LNCaP clone FGC (cell line): ENCODE measurements around the gene ADGRA1.
"Not testable (repeated sequence)": the region's sequence is repeated elsewhere in the genome, so short reads cannot be mapped to it uniquely, and the experiment has no call there.

Experiments
- DNase-seq: peaks from one replicate; pipeline ENCODE4 v3.0.0-alpha.2; 2011; ENCODE audit warnings: low read depth
- H3K4me3 ChIP-seq: 2 replicates; pipeline ENCODE4 v1.5.1; 2011; ENCODE audit warnings: mild to moderate bottlenecking, low read depth, low read length, control low read depth
- TF ChIP-seq, protein P1 (sequence below): IDR thresholded peaks from 2 replicates; pipeline ENCODE4 v1.5.1; 2012; ENCODE audit warnings: mild to moderate bottlenecking; ENCODE audit not compliant: control insufficient read depth, insufficient read depth; ENCODE audit errors: extremely low read depth

Gene ADGRA1

DNA sequence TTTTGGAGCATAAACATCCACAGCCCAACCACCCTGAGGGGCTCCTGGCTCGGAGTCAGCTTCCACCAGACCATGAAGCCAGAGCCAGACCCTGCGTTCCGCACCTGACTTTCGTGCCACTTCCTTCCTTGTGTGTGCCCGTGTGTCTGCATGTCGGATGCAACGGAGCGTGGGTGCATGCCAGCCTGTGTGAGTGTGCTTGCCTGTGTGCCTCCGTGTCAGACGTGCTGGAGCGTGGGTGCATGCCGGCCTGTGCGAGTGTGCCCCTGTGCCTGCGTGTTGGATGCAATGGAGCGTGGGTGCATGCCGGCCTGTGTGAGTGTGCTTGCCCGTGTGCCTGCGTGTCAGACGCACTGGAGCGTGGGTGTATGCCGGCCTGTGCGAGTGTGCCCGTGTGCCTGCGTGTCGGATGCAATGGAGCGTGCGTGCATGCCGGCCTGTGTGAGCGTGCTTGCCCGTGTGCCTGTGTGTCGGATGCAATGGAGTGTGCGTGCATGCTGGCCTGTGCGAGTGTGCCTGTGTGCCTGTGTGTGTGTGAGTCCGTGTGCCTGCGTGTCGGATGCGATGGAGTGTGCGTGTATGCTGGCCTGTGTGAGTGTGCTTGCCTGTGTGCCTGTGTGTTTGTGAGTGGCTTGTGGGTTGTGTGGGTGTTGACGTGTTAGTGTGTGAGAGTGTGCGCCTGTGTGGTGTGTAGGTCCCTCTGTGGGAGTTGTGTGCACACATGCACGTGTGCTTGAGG is 44.2 kb downstream of the ADGRA1 start:
- TF ChIP-seq, protein P1, sequence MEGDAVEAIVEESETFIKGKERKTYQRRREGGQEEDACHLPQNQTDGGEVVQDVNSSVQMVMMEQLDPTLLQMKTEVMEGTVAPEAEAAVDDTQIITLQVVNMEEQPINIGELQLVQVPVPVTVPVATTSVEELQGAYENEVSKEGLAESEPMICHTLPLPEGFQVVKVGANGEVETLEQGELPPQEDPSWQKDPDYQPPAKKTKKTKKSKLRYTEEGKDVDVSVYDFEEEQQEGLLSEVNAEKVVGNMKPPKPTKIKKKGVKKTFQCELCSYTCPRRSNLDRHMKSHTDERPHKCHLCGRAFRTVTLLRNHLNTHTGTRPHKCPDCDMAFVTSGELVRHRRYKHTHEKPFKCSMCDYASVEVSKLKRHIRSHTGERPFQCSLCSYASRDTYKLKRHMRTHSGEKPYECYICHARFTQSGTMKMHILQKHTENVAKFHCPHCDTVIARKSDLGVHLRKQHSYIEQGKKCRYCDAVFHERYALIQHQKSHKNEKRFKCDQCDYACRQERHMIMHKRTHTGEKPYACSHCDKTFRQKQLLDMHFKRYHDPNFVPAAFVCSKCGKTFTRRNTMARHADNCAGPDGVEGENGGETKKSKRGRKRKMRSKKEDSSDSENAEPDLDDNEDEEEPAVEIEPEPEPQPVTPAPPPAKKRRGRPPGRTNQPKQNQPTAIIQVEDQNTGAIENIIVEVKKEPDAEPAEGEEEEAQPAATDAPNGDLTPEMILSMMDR, result no peak
- H3K4me3 ChIP-seq, result no peak overlapping the region
- DNase-seq, result no peak

DNA sequence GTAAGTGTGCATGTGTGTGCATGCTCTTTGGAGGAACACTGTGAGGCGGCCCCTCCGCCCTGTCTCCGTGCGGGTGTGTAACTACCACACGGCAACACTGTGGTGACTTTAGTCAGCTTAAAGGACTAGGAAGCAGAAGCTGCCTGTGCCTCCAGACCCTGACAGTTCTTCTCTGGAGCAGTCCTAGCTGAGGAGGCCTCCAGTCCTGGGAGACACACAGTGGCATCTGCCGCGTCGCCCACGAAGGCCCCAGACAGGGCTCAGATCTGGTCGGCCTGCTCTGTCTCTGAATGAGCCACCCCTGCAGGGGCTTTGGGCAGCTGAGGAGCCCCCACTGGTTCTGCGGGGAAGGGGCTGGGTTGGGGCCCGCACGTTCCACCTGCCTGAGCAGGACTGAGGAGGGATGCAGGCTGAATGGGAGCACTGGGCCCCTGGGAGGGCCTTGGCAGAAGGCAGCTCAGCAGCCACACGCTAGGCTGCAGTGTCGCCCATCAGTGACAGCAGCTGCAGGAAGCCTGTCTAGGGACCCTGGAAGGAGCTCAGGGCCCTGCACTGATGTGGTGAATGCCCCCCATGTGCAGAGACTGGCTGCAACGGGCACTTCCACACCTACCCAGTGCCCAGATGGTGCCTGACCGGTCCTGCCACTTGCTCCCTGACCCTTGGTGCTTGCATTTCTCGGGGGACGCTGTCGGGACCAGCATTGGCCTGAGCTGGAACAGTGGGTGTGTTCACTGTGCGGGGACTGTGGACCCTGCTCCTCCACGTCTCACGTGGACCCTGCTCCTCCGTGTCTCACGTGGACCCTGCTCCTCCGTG is 45.0 kb downstream of the ADGRA1 start:
- no peak for DNase-seq
- H3K4me3 ChIP-seq, result no peak overlapping the region
- TF ChIP-seq, protein P1, result no peak

DNA sequence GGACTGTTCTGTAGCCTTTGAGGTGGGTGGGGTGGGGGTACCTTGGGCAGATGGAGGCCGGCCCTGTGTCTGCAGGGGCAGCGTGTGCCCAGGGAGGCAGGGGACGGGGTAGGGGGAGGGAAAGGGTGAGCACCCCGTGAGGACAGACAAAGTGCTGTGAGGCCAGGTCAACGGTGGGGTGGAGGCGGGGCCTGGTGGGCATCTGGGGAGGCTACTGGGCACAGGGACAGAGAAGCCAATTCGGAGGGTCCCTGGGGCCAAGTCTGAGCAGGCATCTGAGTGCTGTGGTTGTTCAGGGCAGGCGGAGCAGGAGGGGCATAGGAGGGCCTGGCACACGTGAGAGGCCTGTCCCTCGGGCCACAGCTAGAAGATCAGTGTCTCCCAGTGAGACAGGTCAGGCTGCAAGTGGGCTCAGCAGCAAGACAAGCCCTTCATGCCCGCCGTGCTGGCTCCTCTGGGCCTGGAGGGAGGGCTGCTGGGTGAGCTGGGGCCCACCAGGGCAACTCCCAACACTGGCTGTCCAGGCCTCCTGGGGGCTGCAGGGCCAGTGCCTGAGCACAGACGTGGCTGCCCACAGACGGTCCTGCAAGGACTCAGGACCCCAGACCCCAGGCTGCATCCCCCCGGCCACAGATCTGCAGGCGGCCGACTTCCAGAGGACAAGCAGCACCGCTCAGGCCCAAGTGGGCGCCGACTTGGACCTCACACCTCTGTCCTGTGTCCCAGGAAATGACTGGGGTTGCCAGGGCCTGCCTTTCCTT is 45.9 kb downstream of the ADGRA1 start:
- TF ChIP-seq, protein P1, result no peak
- DNase-seq, result no peak
- no peak overlapping the region for H3K4me3 ChIP-seq

- H3K4me3 ChIP-seq, result no peak overlapping the region
- TF ChIP-seq, protein P1, result no peak
- DNase-seq, result no peak
Measured at GRCh38 chr10:133134411-133135115, 46.8 kb downstream of the ADGRA1 start.

DNA sequence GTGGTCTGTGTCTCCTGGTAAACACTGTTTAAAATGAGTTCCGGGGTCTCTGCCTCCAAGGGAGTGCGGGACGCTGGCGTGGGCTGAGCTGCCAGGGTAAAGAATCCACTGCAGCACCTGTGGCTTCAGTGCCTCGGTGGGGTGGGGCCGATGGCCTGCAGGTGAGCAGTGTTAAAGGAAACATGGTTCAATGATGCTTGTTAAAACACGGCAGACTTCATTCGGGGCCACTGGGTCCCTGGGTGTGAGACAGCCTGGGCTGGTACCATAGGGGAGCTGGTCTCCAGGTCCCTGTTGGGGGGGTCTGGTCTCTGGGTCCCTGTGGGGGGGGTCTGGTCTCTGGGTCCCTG is 47.4 kb downstream of the ADGRA1 start:
- DNase-seq, result no peak
- TF ChIP-seq, protein P1, result no peak

GRCh38 chr10:133137486-133138145 is 49.9 kb downstream of the ADGRA1 start:
- DNase-seq, H3K4me3 ChIP-seq: not testable (repeated sequence)

More for the DNA sequence above, 47.4 kb downstream of the ADGRA1 start:
- no peak overlapping the region for H3K4me3 ChIP-seq
